HEK293 (cell line): Measurements from ENCODE around the gene MYRIP.

Experiments
- CTCF ChIA-PET: fragments of 350-600 bp; formaldehyde crosslinking; extraction: SDS; loops from one replicate; lab custom pipeline; 2021; ENCODE audit warnings: antibody characterized with exemption; lab: Yijun Ruan, JAX
- POLR2A ChIA-PET: fragments of 300-600 bp; formaldehyde crosslinking; extraction: SDS; loops from one replicate; lab custom pipeline; 2020; ENCODE audit warnings: antibody characterized with exemption, inconsistent platforms; lab: Yijun Ruan, JAX
- H3K27ac ChIP-seq: fragments of 200-500 bp; sonication (Bioruptor generic); 2 replicates; pipeline ENCODE4 v1.5.1; 2014; ENCODE audit warnings: low read depth, low read length, control low read depth, inconsistent platforms; ENCODE audit errors: extremely low read depth
- H3K36me3 ChIP-seq, 2 experiments: fragments of 200-500 bp in 1 of 2; sonication (Bioruptor generic) in 1 of 2; 1 replicate in 1 of 2; 2 replicates in 1 of 2; pipeline ENCODE4 v1.5.1; 2014 to 2017; ENCODE audit warnings: inconsistent platforms in 2 of 2, low read length in 2 of 2; ENCODE audit not compliant: control insufficient read depth in 2 of 2, insufficient read depth in 1 of 2
- H3K4me1 ChIP-seq: fragments of 200-500 bp; sonication (Bioruptor generic); 2 replicates; pipeline ENCODE4 v1.5.1; 2014; ENCODE audit warnings: mild to moderate bottlenecking, low read length, inconsistent platforms; ENCODE audit not compliant: control insufficient read depth, insufficient read depth
- H3K4me3 ChIP-seq: 2 replicates; pipeline ENCODE4 v1.5.1; 2011; ENCODE audit warnings: low read depth, mild to moderate bottlenecking, control low read depth, low read length, moderate library complexity
- H3K9me3 ChIP-seq: fragments of 200-500 bp; sonication (Bioruptor generic); 2 replicates; pipeline ENCODE4 v1.5.1; 2014; ENCODE audit warnings: low read depth, low read length, inconsistent platforms; ENCODE audit not compliant: control insufficient read depth, insufficient read depth
- GLIS2 ChIP-seq: fragments of 450-650 bp; formaldehyde crosslinking; IDR thresholded peaks from 2 replicates; pipeline ENCODE4 v1.5.1; 2016; ENCODE audit warnings: missing biosample characterization, missing genetic modification characterization
- PRDM1 ChIP-seq: fragments of 450-650 bp; formaldehyde crosslinking; IDR thresholded peaks from 2 replicates; pipeline ENCODE4; 2016; ENCODE audit warnings: missing biosample characterization, missing genetic modification characterization
- WT1 ChIP-seq: fragments of 450-650 bp; formaldehyde crosslinking; IDR thresholded peaks from 2 replicates; pipeline ENCODE4 v1.5.1; 2016; ENCODE audit warnings: missing biosample characterization, missing genetic modification characterization
- YY1 ChIP-seq: fragments of 450-650 bp; formaldehyde crosslinking; IDR thresholded peaks from 2 replicates; pipeline ENCODE4 v1.5.1; 2018; ENCODE audit warnings: missing biosample characterization, missing genetic modification characterization
- ZBTB17 ChIP-seq: fragments of 450-650 bp; formaldehyde crosslinking; IDR thresholded peaks from 2 replicates; pipeline ENCODE4 v1.5.1; 2016; ENCODE audit warnings: missing biosample characterization, missing genetic modification characterization
- ZNF16 ChIP-seq: fragments of 450-650 bp; formaldehyde crosslinking; IDR thresholded peaks from 2 replicates; pipeline ENCODE4 v1.5.1; 2016; ENCODE audit warnings: low read depth, missing biosample characterization, missing genetic modification characterization
- ZNF174 ChIP-seq: fragments of 450-650 bp; formaldehyde crosslinking; IDR thresholded peaks from 2 replicates; pipeline ENCODE4 v1.5.0; 2017; ENCODE audit warnings: missing biosample characterization, mild to moderate bottlenecking, missing genetic modification characterization
- ZNF202 ChIP-seq: fragments of 450-650 bp; formaldehyde crosslinking; IDR thresholded peaks from 2 replicates; pipeline ENCODE4 v1.5.1; 2016; ENCODE audit warnings: missing biosample characterization, missing genetic modification characterization, borderline replicate concordance
- ZNF239 ChIP-seq: fragments of 450-650 bp; formaldehyde crosslinking; IDR thresholded peaks from 2 replicates; pipeline ENCODE4 v1.5.1; 2016; ENCODE audit warnings: missing biosample characterization, missing genetic modification characterization
- ZNF426 ChIP-seq: fragments of 450-650 bp; formaldehyde crosslinking; IDR thresholded peaks from 2 replicates; pipeline ENCODE4 v1.5.1; 2017; ENCODE audit warnings: missing biosample characterization, missing genetic modification characterization, mild to moderate bottlenecking, inconsistent platforms, moderate library complexity
- ZNF600 ChIP-seq: fragments of 450-650 bp; formaldehyde crosslinking; IDR thresholded peaks from 2 replicates; pipeline ENCODE4 v1.5.1; 2016; ENCODE audit warnings: missing biosample characterization, missing genetic modification characterization
- ZNF677 ChIP-seq: fragments of 450-650 bp; IDR thresholded peaks from 2 replicates; pipeline ENCODE4 v1.5.0; 2018; ENCODE audit warnings: missing biosample characterization, mild to moderate bottlenecking, missing genetic modification characterization, moderate library complexity
- ZNF785 ChIP-seq: fragments of 450-650 bp; formaldehyde crosslinking; IDR thresholded peaks from 2 replicates; pipeline ENCODE4 v1.5.1; 2016; ENCODE audit warnings: missing biosample characterization, missing genetic modification characterization
- TF ChIP-seq, protein P1 (sequence below): fragments of 450-650 bp; formaldehyde crosslinking; IDR thresholded peaks from 2 replicates; pipeline ENCODE4 v1.5.1; 2016; ENCODE audit warnings: missing biosample characterization, missing genetic modification characterization
- TF ChIP-seq, protein P2 (sequence below): fragments of 450-650 bp; formaldehyde crosslinking; IDR thresholded peaks from 2 replicates; pipeline ENCODE4 v1.5.1; 2016; ENCODE audit warnings: missing biosample characterization, missing genetic modification characterization, low read depth
- TF ChIP-seq, protein P3 (sequence below): fragments of 450-650 bp; formaldehyde crosslinking; conservative IDR thresholded peaks from 2 replicates; pipeline ENCODE4 v1.5.1; 2016; ENCODE audit warnings: low read depth, missing biosample characterization, missing genetic modification characterization

Gene MYRIP

DNA sequence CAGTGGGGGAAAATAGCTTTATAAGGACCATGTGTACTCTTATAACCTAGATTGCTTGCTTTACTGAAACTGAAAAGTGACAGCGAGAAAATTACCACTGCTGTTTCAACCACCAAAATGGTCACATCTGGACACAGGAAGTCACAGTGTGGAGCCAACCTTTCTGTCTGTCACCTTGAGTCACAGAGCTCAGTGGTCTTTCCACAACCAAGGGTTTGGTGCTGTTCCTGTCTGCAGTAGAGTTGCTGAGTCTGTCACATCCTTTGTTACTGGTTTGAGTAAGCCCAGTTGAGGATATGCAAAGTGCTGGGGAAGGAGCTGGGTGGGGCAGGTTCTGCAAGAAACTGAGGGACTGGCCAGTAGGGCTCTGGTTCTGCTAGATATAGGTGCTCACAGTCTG, 361.0 kb downstream of the MYRIP start:
- H3K27ac ChIP-seq, result no peak overlapping the region
- CTCF ChIA-PET, result interaction anchor here (1.2 to 3.7 kb wide), 2 partner anchors 9 to 464 kb away, joined by 3 to 15 read pairs; no protein-coding TSS in a partner anchor
- H3K9me3 ChIP-seq, result no peaks in the 10 kb centered on the region
- POLR2A ChIA-PET, result no interaction called here
- TF ChIP-seq ZNF174 (tag by site-specific recombination) (no peak), GLIS2 (tag by site-specific recombination) (no peak), ZBTB17 (tag by site-specific recombination) (no peak), ZNF202 (no peak)
- TF ChIP-seq, all 188 proteins: peak for 0
- no peak overlapping the region for H3K4me3 ChIP-seq
- no peaks in the 10 kb centered on the region for H3K36me3 ChIP-seq
- H3K4me1 ChIP-seq, result no peaks in the 10 kb centered on the region; the same call in 1 of the 2 replicates

DNA sequence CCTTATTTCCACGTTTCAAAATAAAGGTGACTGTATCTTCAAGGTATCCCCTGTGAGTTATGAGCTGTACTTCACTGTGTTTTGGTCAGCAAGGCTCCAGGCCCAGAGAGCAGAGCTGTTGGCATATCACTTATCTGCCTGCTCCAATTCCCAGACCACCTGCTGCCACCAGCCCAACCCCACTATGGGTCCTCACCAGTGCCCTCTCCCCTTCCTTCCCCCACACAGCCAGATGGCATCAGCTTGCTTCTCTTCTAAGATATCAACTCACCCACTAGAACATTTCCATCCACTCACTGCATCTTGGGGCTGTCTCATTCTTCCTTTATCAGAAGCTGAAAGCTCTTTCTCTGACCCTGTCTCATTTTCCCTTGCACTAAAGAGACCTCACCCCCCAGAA, 363.2 kb downstream of the MYRIP start:
- ChIA-PET POLR2A (no interaction called here), CTCF (no interaction called here)
- no peaks in the 10 kb centered on the region for H3K36me3 ChIP-seq
- TF ChIP-seq PRDM1 (no peak), ZNF16 (tag by site-specific recombination) (no peak), ZNF426 (tag by site-specific recombination) (no peak), WT1 (tag by site-specific recombination) (no peak), ZNF600 (tag by site-specific recombination) (no peak), ZNF677 (tag by site-specific recombination) (no peak), YY1 (tag by site-specific recombination) (no peak), ZNF785 (tag by site-specific recombination) (no peak), ZNF239 (no peak)
- TF ChIP-seq, protein P1, sequence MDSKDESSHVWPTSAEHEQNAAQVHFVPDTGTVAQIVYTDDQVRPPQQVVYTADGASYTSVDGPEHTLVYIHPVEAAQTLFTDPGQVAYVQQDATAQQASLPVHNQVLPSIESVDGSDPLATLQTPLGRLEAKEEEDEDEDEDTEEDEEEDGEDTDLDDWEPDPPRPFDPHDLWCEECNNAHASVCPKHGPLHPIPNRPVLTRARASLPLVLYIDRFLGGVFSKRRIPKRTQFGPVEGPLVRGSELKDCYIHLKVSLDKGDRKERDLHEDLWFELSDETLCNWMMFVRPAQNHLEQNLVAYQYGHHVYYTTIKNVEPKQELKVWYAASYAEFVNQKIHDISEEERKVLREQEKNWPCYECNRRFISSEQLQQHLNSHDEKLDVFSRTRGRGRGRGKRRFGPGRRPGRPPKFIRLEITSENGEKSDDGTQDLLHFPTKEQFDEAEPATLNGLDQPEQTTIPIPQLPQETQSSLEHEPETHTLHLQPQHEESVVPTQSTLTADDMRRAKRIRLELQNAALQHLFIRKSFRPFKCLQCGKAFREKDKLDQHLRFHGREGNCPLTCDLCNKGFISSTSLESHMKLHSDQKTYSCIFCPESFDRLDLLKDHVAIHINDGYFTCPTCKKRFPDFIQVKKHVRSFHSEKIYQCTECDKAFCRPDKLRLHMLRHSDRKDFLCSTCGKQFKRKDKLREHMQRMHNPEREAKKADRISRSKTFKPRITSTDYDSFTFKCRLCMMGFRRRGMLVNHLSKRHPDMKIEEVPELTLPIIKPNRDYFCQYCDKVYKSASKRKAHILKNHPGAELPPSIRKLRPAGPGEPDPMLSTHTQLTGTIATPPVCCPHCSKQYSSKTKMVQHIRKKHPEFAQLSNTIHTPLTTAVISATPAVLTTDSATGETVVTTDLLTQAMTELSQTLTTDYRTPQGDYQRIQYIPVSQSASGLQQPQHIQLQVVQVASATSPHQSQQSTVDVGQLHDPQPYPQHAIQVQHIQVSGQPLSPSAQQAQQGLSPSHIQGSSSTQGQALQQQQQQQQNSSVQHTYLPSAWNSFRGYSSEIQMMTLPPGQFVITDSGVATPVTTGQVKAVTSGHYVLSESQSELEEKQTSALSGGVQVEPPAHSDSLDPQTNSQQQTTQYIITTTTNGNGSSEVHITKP (tag by site-specific recombination), result no peak
- TF ChIP-seq, protein P2, sequence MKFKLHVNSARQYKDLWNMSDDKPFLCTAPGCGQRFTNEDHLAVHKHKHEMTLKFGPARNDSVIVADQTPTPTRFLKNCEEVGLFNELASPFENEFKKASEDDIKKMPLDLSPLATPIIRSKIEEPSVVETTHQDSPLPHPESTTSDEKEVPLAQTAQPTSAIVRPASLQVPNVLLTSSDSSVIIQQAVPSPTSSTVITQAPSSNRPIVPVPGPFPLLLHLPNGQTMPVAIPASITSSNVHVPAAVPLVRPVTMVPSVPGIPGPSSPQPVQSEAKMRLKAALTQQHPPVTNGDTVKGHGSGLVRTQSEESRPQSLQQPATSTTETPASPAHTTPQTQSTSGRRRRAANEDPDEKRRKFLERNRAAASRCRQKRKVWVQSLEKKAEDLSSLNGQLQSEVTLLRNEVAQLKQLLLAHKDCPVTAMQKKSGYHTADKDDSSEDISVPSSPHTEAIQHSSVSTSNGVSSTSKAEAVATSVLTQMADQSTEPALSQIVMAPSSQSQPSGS, result no peak
- TF ChIP-seq, protein P3, sequence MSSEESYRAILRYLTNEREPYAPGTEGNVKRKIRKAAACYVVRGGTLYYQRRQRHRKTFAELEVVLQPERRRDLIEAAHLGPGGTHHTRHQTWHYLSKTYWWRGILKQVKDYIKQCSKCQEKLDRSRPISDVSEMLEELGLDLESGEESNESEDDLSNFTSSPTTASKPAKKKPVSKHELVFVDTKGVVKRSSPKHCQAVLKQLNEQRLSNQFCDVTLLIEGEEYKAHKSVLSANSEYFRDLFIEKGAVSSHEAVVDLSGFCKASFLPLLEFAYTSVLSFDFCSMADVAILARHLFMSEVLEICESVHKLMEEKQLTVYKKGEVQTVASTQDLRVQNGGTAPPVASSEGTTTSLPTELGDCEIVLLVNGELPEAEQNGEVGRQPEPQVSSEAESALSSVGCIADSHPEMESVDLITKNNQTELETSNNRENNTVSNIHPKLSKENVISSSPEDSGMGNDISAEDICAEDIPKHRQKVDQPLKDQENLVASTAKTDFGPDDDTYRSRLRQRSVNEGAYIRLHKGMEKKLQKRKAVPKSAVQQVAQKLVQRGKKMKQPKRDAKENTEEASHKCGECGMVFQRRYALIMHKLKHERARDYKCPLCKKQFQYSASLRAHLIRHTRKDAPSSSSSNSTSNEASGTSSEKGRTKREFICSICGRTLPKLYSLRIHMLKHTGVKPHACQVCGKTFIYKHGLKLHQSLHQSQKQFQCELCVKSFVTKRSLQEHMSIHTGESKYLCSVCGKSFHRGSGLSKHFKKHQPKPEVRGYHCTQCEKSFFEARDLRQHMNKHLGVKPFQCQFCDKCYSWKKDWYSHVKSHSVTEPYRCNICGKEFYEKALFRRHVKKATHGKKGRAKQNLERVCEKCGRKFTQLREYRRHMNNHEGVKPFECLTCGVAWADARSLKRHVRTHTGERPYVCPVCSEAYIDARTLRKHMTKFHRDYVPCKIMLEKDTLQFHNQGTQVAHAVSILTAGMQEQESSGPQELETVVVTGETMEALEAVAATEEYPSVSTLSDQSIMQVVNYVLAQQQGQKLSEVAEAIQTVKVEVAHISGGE (tag by site-specific recombination), result no peak
- no peak overlapping the region for H3K27ac ChIP-seq
- H3K9me3 ChIP-seq, result no peaks in the 10 kb centered on the region
- no peaks in the 10 kb centered on the region; the same call in 1 of the 2 replicates for H3K4me1 ChIP-seq
- H3K4me3 ChIP-seq, result no peak overlapping the region
